Vagina (tissue), 2 donors: ENCODE data around the gene CCDC134. TPM values are rescaled to one million over a fixed set of nuclear protein-coding genes. Genes with fewer than 3 reads are reported as not detected.
A peak's percentile ranks its signal among the peaks of the same experiment; 100 is the strongest.

Experiments used
- DNase-seq, 2 donors: peaks; one replicate each; pipeline ENCODE4 v3.0.0-alpha.2; 2017; ENCODE audit errors: extremely low spot score in 2 of 2
- H3K27ac ChIP-seq: fragments of 200-600 bp; sonication (generic); one replicate; pipeline ENCODE4 v1.5.1; 2019
- H3K27me3 ChIP-seq: fragments of 200-600 bp; sonication (generic); one replicate; pipeline ENCODE4 v1.5.1; 2019
- H3K36me3 ChIP-seq, 2 donors: fragments of 200-600 bp; sonication (generic); one replicate each; pipeline ENCODE4 v1.5.1; 2017 to 2019
- H3K4me1 ChIP-seq: fragments of 200-600 bp; sonication (generic); one replicate; pipeline ENCODE4 v1.5.1; 2019
- H3K4me3 ChIP-seq, 2 donors: fragments of 200-600 bp; sonication (generic); 1 replicate in 1 of 2; 2 replicates in 1 of 2; pipeline ENCODE4 v1.5.1; 2016 to 2019
- H3K9me3 ChIP-seq: fragments of 200-600 bp; sonication (generic); one replicate; pipeline ENCODE4 v1.5.1; 2019
- POLR2A ChIP-seq, 2 donors: fragments of 450-650 bp; IDR thresholded peaks; one replicate each; pipeline ENCODE4 v1.6.1; 2017; ENCODE audit warnings: antibody characterized with exemption in 2 of 2, mild to moderate bottlenecking in 2 of 2, moderate library complexity in 2 of 2
- POLR2AphosphoS5 ChIP-seq, 2 donors: sonication (generic); formaldehyde crosslinking; IDR thresholded peaks; one replicate each; pipeline ENCODE4 v1.9.0; 2017; ENCODE audit warnings: antibody characterized with exemption in 2 of 2, mild to moderate bottlenecking in 2 of 2, low read depth in 1 of 2; ENCODE audit not compliant: insufficient read depth in 1 of 2
- intact Hi-C: fragments of 100-400 bp; cut with DNase I; formaldehyde crosslinking; loops from one replicate; pipeline ENCODE4 v1.15.1; 2023
- total RNA-seq: library from RNA; depleted of rRNA; stranded (reverse); fragments of >200 nt; gene quantifications from one replicate; pipeline ENCODE4 v1.2.3, GENCODE V29; 2016
- TF ChIP-seq, protein P1 (sequence below), 3 experiments: fragments of 450-650 bp in 2 of 3; fragments of 200-600 bp in 1 of 3; sonication (generic) in 1 of 3; IDR thresholded peaks; one replicate each; pipeline ENCODE4 v1.5.1; 2017 to 2019; ENCODE audit warnings: antibody characterized with exemption in 3 of 3, mild to moderate bottlenecking in 2 of 3, moderate library complexity in 2 of 3

The CCDC134 gene
- total RNA-seq, 1 donor from 2014 or later: 8.8 TPM

DNA sequence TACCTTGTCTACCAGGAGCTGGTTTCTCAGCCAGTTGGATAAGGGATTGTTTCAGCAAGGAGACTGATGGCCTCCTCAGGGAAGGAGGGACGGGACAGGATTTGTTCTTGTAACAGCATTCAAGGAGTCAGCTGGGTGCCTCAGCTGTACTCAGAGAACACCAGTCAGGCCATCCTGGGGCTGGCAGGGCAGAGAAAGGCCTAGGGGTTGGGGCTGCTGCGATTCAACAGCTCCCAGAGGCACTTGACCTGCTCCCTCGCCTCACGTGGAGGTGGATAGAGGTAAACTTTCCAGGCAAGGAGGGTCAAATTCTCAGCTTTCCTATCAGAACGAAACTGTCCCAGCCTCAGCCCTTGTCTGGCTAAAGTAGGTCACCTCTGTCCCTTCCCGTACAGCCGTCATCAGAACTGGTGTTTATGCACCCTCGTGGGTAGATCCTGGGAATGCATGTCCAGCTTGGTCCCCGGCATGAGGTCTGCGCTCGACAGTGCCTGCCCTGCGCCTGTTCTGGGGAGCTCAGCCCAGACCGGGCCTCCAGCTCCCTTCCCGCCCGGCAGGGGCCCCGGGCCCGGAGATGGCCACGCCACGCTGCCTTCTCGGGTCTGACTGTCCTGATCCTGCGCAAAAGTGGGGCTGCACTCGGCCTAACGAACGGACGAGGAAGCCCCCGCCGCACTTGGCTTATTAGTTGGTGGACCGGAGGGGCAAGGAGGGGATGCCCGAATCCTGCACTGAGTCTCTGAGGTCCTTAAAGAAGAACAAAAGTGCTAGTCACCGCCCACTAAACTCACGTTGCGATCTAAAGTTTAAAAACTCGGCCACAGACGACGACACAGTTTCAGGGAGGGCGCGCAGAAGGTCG lies 762 bp upstream of the CCDC134 start:
- Histone ChIP-seq H3K9me3 (no peaks in the 10 kb centered on the region), H3K27ac (peak overlapping the region; percentile 88), H3K27me3 (no peaks in the 10 kb centered on the region), H3K36me3 (no peaks in the 10 kb centered on the region), H3K4me1 (peaks cover 23% of the 10 kb centered on the region), H3K4me3 (peak overlapping the region; percentile 76 to 85)
- intact Hi-C loops: no loop called here
- TF ChIP-seq, protein P1, sequence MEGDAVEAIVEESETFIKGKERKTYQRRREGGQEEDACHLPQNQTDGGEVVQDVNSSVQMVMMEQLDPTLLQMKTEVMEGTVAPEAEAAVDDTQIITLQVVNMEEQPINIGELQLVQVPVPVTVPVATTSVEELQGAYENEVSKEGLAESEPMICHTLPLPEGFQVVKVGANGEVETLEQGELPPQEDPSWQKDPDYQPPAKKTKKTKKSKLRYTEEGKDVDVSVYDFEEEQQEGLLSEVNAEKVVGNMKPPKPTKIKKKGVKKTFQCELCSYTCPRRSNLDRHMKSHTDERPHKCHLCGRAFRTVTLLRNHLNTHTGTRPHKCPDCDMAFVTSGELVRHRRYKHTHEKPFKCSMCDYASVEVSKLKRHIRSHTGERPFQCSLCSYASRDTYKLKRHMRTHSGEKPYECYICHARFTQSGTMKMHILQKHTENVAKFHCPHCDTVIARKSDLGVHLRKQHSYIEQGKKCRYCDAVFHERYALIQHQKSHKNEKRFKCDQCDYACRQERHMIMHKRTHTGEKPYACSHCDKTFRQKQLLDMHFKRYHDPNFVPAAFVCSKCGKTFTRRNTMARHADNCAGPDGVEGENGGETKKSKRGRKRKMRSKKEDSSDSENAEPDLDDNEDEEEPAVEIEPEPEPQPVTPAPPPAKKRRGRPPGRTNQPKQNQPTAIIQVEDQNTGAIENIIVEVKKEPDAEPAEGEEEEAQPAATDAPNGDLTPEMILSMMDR (IDR thresholded peaks at IDR 0.05): peak in 2 of 3 experiments; percentile 8 to 15
- TF ChIP-seq POLR2AphosphoS5 (IDR thresholded peaks at IDR 0.05; ENCODE audit: insufficient read depth in 1 of 2, low read depth in 1 of 2): no peak
- no peak for TF ChIP-seq POLR2A (IDR thresholded peaks at IDR 0.05)
- no peak for DNase-seq

DNA sequence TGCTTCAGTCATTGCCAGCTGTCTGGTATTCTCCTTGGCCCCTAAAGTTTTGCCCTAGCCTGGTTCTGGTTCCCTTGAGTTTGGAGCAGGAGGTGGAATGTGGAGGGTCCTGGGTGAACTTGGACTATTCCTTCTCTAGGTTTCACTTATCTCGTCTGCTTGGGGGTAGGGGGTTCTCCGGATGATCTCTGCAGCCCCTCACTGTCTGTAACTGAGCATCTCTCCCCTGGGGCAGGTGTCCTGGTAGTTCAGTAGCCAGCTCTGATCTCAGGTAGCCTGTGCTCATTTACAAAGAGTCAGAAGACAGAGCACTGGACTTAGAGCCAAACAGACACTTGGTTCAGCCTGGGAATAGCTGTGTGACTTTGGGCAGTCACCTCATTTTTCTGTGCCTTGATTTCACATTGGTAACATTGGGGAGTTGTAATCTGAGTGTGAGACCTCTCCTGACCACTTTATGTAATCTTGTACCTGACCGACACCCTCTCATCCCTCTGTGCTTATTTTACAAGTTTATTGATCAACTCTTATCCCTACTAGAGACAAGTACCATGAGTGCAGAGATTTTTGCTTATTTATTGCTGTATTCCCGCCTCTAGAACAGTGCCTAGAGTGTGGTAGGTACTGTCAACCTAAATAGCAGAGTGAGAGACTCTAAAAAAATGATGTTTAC lies 804 bp downstream of the CCDC134 start:
- no peak for DNase-seq
- Histone ChIP-seq H3K27me3 (no peaks in the 10 kb centered on the region), H3K9me3 (no peaks in the 10 kb centered on the region), H3K4me1 (peaks cover 23% of the 10 kb centered on the region), H3K27ac (peak overlapping the region; percentile 88), H3K4me3 (peak overlapping the region; percentile 76 to 85), H3K36me3 (no peaks in the 10 kb centered on the region)
- TF ChIP-seq POLR2AphosphoS5 (IDR thresholded peaks at IDR 0.05; ENCODE audit: insufficient read depth in 1 of 2, low read depth in 1 of 2) (no peak), POLR2A (IDR thresholded peaks at IDR 0.05) (no peak)
- TF ChIP-seq, protein P1 (IDR thresholded peaks at IDR 0.05): no peak
- intact Hi-C loops: no loop called here

DNA sequence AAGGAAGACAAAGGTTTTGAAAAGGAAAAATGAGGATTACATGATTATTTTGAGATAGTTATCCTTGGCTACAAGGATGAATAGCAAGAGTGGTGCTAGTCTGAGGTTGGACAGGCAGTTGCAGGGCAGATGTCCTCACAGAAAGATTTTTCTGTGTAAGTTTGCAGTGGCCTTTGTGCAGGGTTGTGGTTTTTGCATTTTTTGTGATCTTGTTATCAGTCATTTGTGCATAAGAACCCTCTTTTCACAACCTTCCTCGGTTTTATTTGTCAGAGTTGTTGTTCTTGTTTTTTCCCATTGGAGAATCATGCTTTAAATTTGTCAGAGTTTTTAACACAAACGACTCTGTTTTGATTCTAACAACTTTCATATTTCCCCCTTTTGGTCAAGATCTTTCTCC lies 1.4 kb downstream of the CCDC134 start:
- DNase-seq: no peak
- no peak overlapping the region for H3K27ac ChIP-seq
- H3K36me3 ChIP-seq: no peaks in the 10 kb centered on the region
- H3K4me3 ChIP-seq: no peak overlapping the region
- H3K27me3 ChIP-seq: no peaks in the 10 kb centered on the region
- TF ChIP-seq POLR2AphosphoS5 (IDR thresholded peaks at IDR 0.05; ENCODE audit: insufficient read depth in 1 of 2, low read depth in 1 of 2) (no peak), POLR2A (IDR thresholded peaks at IDR 0.05) (no peak)
- TF ChIP-seq, protein P1 (IDR thresholded peaks at IDR 0.05): no peak
- H3K9me3 ChIP-seq: no peaks in the 10 kb centered on the region
- H3K4me1 ChIP-seq: peaks cover 23% of the 10 kb centered on the region
- intact Hi-C loops: no loop called here

DNA sequence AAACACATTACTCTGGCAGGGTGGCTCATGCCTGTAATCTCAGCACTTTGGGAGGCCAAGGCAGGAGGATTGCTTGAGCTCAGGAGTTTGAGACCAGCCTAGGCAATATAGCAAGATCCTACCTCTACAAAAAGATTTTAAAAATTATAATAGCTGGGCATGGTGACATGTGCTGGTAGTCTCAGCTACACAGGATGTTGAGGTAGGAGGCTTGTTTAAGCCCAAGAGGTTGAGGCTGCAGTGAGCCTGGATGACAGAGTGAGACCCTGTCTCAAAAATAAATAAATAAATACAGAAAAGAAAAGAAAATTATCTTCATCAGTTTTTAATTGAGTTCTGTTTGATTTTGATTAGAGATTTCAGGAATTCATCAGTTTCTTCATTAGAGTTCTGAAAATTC lies 5.2 kb downstream of the CCDC134 start:
- no peak for TF ChIP-seq POLR2A (IDR thresholded peaks at IDR 0.05)
- TF ChIP-seq, protein P1 (IDR thresholded peaks at IDR 0.05): no peak
- no peak for TF ChIP-seq POLR2AphosphoS5 (IDR thresholded peaks at IDR 0.05; ENCODE audit: insufficient read depth in 1 of 2, low read depth in 1 of 2)
- intact Hi-C loops: no loop called here
- H3K4me3 ChIP-seq: no peak overlapping the region
- H3K9me3 ChIP-seq: no peaks in the 10 kb centered on the region
- peaks cover 13% of the 10 kb centered on the region for H3K4me1 ChIP-seq
- no peak overlapping the region for H3K27ac ChIP-seq
- no peak for DNase-seq
- no peaks in the 10 kb centered on the region for H3K27me3 ChIP-seq
- no peaks in the 10 kb centered on the region for H3K36me3 ChIP-seq
